HG02938 (cell line): Measurements from ENCODE around the gene ARHGAP15.

Experiments used
- ATAC-seq: cut with Tn5 transposase; IDR thresholded peaks from one replicate; pipeline ENCODE4 v1.9.1; 2021; ENCODE audit warnings: mild to moderate bottlenecking, moderate library complexity; ENCODE audit not compliant: unreplicated experiment

Gene ARHGAP15

DNA sequence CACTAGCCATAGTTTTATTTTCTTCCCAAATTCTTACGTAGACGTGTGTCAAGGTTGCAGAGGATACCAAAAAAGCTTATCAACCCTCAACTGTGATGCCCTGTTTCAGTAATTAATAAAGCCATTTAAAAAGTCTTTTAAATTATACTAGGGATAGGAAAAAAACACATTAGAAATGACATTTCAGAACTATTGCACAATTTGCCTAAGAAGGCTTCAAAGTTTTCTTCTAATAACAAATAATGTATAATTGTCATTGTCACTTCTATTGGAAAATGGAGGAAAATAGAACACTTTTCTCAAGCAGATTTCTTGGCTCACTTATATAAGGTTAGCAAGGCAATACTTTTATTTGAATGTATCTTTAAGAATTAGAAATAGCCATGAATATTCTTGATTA, 253.8 kb downstream of the ARHGAP15 start:
- ATAC-seq = no peak

DNA sequence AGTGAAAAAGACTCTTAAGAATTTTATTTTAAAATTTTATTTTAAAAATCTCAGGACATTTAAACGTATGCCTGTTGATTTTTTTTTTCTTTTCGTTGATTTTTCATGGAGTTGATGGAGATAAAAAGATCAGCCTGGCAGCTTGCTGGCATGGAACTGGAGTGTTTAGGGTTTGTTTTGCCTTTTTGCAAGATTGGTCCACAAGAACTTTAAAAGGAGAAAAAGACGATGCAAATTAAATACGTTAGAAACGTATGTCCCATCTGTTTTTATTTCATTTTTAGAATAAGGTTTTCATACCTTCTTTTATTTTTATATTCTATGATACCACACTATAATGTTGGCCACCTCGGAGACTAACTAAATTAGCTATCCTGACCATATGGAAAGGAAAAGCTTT, 254.9 kb downstream of the ARHGAP15 start:
- no peak for ATAC-seq

DNA sequence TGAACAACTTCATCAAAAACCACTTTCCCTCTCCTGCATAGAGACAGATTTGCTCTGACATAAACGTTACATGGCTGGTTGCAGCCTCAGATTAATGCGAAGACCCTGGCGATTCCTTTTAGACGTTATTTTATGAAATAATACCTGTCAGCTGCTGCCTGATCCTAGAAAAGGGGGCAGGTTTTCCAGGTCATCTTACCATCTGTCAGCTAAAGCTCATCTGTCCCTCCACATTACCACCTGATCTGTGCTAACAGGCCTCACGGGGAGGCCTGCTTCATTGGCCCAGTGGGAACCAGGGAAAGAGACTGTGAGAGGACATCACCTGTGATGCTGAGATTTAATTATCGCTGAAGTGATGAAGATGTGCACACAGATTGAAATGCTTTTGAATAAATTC, 261.0 kb downstream of the ARHGAP15 start:
- no peak for ATAC-seq

DNA sequence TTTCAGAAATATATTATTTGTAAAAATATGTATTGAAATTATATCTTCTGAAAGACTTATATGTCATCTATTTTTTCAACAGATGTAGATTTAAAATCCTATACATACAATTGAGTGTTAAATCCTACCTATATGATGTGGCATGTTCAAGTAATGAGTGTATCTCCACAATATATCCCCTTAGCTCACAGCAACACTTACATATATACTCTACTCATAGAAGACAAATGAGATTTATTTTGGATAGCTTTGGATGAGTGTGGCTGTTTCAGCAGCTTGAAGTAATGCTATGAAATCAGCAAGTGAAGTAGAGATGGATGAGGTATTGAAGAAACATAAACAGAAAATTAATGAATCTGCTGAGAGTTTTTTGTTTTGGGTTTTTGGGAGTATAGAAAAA, 263.1 kb downstream of the ARHGAP15 start:
- ATAC-seq = no peak

DNA sequence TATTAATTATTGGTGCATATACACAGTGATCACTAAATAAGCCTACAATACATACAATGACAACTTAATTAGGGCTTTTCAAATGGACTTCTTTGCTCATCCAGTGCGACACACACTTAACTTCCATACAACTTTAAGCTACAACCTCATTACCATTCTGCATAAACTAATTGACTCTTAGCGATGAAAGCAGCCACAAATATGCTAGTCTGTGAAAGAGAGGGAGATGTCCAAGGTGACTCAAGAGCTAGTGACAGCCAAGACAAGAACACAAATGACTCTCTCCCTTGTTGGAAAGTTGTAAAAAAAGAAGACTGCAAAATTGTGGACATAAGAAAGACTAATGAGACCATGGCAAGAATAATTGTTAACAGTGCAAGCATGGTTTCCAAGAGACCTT, 264.8 kb downstream of the ARHGAP15 start:
- no peak for ATAC-seq

DNA sequence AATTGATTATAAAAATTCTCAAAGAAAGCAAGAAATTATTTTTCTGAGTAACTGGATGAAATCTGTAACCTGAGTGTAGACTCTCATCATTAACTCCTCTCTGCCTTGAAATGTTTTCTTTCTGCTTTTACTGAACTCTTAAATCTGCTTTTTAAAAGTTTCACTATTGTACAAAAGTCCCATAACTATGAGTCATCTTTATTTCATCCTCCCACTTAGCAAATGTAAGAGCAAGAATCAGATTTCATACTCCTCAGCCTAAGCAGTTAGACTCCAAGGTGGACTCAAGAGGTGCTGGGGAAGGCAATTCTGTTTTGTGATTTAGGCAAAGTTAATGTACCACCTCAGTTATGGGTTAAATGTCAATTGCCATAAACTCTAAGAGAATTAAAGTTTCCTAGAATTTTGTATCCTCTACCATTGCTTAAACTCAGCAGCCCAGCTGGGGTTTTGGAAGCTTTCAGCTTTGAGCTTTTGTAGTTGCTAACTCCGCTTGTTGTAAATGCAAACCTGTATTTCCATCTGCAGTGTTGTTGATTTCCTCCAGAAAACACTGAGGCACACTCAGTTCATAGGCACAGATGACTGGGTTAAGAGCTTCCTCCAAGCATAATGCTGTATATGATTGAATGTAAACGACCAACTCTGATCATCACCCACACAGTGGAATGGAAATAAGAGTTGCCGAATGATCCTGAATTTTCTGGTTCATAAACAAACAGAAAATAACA, 268.8 kb downstream of the ARHGAP15 start:
- peak; percentile 77 for ATAC-seq

DNA sequence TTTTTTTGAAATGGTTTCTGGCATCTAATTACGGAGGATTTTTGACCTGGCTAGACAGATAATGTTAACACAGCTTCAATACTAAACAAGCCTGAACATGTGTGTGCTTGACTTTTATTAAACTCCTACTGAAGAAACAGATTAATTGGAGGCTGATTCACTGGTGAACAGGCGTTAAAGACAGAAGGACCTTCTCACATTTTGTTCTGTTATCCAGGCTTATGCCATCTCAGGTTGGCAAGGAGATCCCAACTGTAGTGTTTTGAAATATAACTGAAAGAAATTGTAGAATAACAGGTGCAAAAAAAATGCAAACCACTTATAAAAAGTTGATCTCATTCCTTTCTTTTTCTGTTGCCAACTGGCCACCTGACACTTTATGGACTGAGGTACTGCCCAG, 269.6 kb downstream of the ARHGAP15 start:
- no peak for ATAC-seq

DNA sequence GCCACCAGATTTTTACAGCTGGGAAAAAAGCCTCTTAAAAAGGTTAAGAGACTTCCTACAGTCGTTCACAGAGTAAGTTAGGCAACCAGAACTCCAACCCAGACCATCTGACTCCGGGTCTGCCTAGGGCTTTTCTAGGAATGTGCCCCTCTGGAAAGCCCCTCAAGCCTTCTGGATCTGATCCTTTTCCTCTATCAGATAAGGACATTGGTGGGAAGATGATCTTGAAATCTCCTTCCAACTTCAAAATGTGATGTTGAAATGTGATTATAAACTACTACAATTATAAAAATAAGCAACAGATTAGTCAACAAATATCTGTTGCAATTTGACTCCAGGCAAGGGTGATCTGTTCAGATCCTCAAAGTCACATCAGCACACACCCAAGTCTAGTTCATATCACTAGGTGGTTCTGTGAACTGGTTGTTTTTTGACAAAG, 270.4 kb downstream of the ARHGAP15 start:
- no peak for ATAC-seq

DNA sequence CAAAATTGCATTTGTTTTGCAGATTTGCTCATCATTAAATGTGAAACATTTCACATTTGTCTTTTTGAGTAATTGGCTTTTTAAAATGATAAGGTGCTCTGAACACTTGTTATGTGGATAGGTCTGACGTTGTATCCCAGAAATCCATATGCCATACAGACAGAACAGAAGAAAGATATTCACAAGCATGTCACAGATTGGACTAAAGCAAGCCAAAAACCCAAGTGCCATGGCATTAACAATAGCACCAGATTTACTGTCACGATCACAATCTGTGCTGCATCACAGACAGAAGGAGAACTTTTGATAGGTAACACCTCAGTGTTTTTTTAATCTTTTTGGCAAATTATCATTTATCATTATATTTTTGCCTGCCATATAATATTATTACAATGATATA, 272.6 kb downstream of the ARHGAP15 start:
- no peak for ATAC-seq

DNA sequence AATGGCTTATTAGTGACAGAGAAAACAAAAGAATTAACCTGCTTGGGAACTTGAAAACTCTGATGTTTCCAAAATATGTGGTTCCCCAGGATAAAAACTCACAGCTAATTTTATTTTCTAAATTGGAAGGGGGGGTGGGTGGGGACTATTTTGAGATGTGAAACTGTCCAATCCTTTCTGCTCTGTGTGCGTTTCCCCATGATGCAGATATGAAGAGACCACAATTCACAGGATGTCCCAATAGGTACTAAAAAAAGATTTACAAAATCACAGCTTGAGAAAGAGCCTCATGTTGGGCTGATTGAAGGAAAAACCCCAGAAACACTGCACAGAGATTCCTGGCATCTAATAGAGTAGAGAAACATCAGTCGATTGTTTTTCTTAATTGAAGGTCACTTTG, 273.2 kb downstream of the ARHGAP15 start:
- no peak for ATAC-seq

DNA sequence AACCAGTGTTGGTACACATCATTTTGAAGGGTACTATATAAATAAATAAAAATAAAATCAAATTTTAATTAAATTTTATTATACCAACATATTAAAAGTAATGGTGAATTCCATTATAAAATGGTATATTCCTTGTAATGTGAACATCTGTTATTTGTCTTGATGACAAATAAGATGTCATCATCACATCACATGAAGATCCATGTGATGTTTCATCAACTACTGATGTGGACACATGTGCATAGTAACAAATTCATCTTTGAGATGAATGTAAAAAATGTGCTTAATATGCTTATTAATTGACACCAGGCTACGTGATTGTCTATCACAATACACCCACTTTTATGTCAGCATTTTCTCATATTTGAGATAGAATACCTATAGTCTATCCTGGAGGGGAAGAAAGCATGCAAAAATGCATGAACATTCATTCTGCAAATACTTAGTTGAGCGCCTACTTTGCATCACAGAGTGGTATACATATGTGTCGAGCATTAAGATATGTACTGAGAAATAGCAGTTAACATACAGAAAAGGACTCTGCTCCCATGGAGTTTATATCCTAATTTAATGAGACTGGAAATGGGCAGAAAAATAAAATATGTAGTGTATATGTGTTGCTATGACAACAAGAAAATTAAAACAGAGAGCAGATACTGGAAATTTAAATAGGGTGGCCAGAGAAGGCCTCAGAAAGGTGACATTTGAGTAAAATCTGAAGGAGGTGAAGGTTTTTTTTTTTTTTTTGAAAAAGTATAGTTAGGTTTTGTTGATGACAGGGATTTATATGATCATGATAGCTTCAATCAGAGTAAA, 281.1 kb downstream of the ARHGAP15 start:
- no peak for ATAC-seq

DNA sequence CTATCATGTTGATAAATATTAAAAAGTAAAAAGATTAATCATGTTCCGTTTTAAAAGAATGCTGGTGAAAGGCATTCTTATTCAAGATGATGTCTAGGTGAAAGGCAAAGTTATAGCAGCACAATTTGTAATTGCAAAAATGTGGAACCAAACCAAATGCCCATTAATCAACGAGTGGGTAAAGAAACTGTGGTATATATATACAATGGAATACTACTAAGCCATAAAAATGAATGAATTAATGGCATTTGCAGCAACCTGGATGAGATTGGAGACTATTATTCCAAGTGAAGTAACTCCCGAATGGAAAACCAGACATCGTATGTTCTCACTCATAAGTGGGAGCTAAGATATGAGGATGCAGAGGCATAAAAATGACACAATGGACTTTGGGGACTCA, 286.4 kb downstream of the ARHGAP15 start:
- ATAC-seq = no peak

DNA sequence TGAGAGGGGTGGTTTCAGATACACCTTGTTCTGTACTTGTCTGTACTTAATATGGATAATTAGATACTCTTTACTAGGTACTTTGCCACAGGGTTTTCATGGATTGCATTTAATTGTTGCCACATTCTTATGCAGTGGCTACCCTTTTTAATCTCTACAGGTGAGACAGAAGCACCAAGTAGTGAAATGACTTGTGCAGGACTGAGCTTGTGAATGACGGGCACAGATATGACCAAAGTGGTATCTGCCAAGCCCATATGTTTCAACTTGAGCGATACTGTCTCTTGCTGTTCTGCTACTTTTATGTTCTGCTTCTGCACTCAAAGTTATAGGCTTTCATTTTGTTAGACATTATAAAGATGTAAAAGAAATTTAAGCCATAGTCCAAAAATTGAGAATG, 288.2 kb downstream of the ARHGAP15 start:
- ATAC-seq = no peak

DNA sequence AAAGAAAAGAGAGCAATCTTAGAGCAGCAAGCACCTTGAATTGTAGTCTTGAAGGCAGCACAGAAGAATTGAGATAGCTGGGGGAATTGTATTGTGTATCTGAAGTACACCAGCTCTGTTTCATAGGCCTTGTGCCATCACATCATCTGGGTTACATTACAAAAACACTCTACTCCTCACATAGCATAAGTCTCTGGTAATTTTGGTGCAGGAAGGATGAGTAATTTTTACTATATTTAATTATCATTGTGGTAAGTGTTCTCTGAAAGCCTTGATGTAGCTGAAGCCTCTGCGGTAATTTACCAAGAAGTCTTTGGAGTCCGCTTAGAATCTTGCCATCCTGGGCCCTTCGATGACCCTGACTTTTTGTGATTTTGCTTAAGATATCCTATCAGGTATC, 291.1 kb downstream of the ARHGAP15 start:
- no peak for ATAC-seq

DNA sequence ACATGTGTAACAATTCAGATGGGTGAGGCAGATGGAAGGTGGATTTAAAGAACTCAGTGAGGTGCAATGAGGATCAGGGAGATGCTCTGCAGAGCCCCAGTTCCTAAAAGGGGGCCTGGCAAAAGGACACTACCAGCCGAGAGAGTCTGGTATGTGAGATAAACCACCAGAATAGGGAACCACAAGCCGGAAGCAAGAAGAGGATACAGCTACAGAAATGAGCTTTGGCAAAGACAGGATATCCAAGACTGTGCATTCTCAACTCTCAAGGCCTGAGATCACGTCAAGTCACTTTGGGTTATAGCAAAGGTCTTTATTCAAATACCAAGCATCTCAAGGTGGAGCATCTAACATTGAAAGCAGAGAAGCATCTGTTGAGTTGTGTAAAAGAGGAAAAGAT, 293.5 kb downstream of the ARHGAP15 start:
- ATAC-seq = peak; percentile 93

DNA sequence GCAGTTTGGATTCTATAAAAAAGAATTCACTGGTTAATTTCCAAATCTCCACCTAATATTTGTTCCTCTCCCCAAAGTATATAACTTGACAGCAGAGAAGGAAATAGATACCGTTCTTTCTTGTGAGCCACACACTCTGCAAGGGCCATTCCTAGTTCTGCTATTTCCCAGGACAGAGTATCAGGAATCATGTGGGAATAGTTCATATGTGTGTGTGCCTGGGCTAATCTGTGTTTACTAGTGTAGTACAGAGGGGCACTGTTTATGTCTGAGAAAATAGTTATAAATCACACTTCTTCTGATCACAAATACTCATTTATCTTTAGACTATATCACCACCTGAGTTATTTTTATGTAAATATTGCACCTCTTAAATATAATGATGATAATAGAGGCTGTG, 296.7 kb downstream of the ARHGAP15 start:
- ATAC-seq = no peak

DNA sequence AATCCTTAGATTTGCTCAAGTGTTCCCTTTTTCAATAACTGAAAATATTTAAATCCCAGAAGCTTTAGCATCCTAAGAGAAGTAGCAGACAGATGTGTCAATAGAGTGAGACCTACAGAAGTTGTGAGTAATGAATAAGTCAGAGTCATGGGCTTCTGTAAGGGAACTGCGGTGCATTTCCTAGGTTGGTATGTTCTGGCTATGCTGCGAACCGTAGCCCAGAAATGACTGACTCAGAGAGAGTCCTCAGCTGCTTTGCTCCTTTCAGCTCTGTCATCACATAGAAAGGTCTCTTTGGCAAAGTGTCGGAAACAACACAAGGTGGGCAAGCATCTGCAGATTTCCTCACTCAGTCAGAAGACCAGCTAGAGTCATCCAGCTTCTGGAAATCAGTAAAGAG, 297.1 kb downstream of the ARHGAP15 start:
- ATAC-seq = no peak

DNA sequence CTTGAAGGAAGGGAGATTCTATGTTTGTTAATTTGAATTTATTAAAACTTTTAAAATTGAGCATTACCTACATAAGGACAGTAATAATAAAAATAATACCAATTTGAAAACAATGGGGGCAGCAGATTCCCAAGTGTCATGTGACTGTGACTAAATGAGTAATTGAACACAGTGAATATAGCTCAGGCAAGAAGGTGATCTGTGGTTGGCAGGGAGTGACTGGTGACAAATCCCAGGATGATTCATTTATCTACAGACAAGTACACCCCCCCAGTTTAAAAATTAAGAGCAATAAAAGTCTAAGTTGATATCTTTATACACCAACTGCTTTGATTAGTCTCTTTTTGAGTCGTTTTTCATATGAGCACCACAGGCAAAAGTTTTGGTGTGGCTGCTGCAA, 299.5 kb downstream of the ARHGAP15 start:
- no peak for ATAC-seq

DNA sequence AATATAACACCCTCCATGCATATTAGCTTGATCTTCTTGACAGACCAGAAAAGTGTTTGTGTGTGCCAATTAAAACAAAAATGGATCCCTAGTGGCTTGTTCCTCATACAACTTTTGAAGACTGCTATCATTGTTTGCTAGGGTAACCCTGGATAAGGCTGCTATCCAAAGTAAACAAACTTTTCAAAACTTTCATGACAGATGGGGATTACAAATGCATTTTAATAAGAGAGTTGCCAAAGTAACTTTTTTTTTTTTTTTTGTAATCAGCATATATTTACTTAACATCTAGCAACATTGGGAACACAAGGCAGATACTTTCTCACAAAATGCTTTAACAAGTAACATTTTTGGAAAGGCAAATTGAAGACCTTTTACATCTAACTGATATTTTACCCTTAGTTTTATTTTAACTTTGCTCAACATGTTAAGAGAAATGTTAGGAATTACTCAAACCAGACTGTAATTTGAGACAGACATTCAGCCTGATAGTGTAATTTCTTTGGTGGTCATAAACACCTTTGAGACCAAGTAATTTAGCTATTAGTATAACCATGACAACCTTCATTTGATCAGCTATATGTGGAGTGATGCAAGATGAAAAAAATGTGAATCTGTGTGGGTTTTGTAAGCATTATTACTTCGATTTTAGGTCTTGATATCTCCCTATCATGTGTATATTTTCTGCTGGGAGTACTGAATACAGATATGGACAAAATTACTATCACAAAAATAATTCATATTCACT, 300.9 kb downstream of the ARHGAP15 start:
- ATAC-seq = no peak

DNA sequence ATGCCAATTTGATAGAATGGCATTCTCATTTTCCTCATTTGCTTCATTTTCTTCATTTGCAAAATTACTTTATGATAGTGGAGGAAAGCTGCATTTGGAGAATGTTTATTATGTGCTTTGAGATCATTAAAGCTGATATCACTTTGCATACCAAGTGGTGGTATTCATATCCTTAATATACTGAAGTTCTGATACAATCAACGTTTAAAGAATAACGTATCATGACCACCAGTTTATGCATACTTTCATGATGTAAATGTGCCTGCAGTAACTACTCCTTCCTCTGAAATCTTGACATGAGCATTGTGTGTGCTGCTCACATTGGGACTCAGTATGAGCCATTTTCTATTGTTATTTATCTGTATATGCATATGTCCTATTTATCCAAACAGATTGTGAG, 302.1 kb downstream of the ARHGAP15 start:
- no peak for ATAC-seq

DNA sequence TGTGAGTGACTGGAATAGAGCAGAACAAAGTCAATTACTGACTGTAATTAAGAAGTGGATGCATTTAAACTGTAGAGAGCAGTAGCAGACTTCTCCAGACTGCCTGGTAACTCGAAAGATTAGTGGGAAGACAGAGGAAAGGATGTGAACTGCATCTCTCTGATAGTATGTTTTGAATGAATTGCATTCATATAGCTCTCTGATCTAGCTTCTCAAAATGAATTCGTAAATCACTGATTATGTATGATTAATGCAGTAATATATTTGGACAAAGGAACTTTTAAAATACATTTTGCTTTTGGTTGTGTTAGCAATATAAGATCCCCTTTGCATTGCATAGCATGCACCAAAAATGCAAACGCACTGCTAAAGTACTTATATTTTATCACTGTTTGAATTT, 304.0 kb downstream of the ARHGAP15 start:
- no peak for ATAC-seq

DNA sequence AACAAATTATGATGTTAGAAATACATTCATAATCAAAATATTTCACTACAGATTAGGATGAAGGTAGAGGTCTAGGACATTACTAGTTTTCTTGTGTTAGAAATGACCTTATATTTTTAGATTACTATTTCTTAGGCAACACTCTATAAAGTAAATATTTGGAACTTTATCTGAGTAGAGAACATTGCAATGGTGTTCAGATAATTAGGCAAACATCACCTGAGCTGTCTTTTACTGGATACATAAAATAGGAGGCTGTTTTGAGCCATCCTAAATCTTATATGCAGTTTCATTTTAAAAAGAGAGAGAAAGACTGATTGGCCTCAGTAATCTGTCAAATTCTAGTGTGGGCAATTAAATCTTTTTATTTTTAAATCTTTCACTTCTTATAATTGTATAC, 304.6 kb downstream of the ARHGAP15 start:
- ATAC-seq = no peak
